Muscle of back (tissue), 11 donors: ENCODE measurements around the gene BRD3. TPM values are rescaled to one million over a fixed set of nuclear protein-coding genes. Genes with fewer than 3 reads are reported as not detected.

Experiments used
- DNase-seq, 3 donors: peaks; one replicate each; pipeline versions ENCODE4 v3.0.0 to v3.0.0-alpha.2; 2013
- polyA plus RNA-seq, 10 donors: library from polyadenylated mRNA; unstranded; fragments of 120-200 nt; gene quantifications; one replicate each; pipeline ENCODE4 v1.2.1, GENCODE V29; 2013; ENCODE audit not compliant: insufficient read length in 10 of 10

The BRD3 gene
- polyA plus RNA-seq, 10 donors = 51.7 to 67.4 (median 58.4) TPM

DNA sequence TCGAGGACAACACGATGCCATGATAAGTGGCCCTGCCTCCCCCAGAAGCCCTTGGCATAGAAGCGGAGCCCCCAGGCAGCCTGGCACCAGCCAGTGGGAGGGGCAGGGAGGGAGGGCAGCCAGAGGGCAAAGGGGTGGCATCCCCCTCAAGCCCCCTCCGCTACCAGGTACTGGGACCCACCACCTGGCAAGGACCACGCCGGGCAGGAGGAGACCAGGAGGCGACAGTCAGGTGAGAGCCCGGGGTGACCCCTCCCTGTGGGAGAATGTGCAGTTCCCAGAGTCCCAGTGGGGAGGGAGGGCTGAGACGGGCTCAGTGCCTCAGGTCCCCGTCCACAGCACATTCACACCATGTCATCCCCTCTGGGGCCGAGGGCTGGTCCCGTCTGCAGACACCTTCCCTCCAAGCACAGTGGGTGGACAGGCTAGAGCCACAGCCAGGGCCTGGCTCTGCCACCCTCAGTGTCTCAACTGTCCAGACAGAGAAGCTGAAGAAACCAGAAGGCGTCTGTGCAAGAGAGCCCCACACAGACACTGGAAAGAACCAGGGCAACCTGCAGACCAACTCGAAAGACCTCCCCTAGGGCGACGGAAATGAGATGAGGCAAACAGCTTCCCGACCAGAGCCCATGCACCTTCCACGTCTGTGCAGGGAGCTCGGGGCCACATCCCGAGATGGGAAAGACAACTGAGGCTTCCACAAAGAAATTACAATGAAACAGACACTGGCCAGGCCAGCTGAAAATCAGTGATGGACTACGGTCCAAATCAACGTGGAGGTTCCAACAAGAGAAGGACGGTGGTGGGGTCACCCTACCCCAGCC is 11.1 kb downstream of the BRD3 start:
- no peak for DNase-seq

DNA sequence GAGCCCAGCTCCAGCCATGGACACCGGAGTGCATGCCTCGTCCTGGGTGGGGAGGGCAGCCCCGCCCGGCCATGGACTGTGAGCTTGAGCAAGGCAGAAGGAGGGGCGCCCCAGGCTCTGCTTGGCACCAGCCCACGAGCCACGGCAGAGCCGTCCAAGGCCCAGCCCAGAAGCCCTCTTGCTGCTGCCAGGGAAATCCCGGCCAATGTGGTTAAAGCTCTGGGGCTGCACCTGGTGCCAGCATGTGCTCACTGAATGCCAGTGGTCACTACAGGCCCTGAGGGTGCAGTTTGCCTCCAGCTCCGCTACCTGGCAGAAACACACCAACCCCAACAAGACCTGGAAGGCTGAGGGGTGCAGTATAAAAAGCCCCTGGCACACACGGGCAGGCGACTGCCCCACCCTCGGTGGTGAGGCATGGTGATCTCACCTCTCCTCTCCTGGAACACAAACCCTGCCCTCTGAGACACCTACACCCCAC is 11.8 kb downstream of the BRD3 start:
- peak; percentile 66 to 79 (median 70) for DNase-seq

DNA sequence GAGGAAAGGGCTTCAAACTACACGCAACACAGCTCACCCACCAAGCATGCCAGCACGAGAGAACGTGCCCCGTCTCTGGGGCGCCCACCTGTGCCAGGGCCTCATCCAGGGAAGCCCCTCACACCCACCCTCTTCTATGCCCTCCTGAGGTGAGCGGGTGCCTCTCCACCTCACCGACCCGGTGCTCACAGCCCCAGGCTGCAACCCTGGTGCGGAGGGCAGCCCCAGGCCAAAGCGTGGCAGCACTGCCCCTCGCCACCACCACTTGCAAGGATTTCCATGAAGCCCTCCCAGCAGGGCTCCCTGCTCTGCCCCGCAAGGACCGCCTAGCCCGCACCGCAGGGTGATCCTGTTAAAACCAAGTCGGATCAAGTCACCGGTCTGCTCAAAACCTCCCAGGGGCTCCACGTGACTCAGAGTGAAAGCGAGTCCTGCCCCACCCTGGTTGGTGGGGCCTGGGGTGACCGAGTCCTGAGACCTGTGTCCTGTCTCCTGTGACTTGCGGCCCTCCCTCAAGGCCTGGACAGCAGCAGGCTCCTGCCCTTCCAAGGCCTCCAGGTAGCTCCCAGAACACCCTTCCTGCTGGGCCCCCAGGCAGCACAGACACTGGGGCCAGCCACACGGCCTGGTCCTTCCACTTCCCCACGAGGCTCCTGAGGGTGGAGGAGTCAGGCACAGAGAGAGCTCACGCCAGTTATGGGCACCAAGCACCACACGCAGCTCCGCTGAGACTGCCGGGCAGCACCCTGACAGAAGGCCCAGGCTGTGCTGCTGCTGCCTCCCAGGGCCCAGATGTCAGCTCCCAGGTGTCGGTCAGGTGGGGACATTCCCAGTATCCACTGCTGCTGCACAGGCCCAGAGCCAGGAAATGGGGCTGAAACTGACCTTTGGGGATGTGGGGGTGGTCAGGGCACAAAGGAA is 12.7 kb downstream of the BRD3 start:
- no peak for DNase-seq

DNA sequence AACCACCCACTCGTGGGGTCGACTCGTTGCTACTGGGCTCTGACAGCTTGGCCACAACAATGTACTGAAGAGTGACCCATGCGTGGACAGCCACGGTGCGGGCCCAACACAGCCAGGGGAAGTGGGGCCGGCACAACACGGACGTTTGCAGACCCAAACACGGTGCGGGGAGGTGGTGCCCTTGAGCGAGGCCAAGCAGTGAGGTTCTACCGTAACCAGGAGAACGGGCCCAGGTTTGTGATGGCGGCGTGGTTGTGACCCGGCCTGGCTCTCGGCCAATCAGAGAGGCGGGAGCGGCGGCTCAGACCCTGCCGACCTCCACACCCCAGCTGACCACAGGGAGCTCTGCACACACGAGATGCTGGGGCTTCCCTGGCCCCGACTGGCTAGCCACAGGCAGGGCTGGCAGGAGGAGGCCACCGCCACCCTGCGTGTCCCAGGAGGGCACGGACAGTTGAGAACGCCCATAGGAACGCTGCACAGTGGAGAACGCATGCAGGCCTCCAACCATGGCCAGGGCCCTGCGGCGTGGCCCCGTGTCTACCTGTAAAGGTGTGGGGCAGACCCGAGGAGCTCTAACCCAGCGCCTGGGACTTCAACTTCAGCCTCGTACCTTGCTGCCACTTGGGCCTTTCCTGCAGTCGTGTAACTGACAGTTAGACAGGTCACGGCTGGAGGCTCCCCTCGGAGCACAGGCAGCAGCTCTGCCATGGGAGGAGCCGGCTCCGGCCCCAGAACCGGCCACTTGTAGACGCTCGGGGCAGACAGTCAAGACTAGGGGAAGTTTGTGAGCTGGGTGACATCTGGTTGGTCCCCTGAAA is 13.7 kb downstream of the BRD3 start:
- no peak for DNase-seq

DNA sequence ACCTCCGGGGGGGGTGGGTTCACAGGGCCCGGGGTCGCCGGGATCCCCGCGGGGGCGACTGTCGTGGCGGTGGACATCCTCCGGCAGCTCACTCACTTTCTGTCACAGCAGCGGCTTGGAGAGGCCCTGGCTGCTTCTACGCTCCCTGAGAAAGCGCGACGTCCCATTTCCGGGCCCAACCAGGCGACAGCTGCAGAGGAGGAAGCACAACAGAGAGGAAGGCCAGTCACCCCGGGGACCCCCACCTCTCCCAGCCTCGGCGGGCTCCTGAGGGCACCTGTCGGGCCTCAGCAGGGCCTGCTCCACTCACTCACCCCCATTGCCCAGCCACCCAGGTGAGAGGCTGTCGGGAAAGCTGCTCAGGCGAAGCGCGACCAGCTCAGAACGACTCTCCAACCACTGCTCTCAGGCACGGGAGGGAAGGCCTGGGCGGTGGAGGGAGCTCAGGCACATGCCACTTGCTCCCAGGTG is 14.4 kb downstream of the BRD3 start:
- DNase-seq = no peak

DNA sequence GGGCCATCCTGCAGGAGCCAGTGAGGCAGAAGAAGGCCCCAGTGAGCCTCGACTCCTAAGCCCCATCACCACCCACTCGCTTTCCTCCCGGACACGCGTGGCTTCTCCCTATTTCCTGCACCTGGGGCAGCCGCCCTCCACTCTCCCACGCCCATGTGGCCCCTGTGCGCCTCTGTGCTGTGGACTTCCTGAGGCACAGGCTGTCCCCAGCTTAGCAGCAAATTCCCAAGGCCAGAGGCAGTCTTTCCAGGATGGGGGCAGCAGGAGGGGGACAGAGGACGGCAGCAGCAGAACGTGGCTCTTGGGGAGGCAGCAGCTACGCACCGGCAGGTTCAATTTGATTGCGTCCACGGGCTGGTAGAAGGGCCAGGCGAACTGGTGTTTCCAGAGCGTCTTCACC is 14.9 kb downstream of the BRD3 start:
- DNase-seq = no peak

DNA sequence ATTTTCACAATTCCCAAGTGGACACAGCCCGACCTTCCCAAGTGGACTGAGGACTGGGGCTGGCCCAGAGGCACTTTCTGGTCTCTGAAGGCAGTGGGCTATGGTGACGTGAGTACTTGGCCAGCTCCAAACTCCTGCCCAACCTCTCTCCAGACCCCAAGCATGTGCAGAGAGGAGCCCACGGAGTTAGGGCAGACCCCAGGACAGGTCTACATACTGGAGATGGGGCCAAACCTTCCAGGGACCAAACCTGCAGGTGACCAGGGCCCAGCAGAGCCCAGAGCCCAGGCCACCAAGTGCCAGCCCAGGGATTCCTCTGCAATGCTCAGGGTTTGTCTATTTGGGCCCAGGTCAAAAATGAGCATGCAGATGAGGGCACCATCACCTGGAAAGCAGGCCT is 15.3 kb downstream of the BRD3 start:
- DNase-seq = no peak

DNA sequence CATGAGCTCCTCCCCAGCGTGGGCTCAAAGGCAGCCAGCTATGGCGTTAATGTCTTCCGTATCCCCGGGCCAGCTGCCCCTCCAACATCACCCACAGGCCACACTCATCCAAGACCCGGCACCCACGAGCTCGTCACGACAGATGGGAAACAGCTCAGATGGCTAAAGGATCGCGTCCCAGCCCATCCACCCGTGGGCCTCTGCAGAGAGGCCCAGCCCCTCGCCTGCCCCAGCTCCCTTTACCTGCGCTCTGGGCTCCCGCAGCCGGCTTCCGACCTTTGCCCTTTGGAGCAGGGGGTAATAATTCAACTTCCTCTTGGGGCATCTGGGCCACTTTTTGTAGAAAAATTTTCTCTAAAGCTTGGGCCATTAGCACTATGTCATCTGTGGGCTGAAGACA is 16.5 kb downstream of the BRD3 start:
- DNase-seq = no peak

DNA sequence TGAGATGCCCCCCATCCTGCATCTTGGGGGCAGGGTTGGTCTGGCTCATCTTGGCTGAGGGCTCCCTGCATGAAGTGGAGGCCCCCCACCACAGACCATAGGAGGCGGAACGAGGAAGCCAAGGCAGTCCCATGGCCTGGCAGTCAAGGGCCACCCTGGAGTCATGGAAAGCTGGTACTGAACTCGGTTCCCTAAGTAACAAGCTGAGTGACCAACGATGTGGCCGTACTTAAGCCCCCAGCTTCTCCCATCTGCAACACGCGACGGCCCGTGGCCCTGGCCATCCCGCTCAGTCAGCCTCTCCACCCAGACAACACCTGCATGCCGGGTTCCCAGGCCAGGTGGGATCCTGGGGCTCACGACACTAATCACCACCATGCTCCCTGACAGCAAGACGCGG is 17.1 kb downstream of the BRD3 start:
- DNase-seq = no peak

DNA sequence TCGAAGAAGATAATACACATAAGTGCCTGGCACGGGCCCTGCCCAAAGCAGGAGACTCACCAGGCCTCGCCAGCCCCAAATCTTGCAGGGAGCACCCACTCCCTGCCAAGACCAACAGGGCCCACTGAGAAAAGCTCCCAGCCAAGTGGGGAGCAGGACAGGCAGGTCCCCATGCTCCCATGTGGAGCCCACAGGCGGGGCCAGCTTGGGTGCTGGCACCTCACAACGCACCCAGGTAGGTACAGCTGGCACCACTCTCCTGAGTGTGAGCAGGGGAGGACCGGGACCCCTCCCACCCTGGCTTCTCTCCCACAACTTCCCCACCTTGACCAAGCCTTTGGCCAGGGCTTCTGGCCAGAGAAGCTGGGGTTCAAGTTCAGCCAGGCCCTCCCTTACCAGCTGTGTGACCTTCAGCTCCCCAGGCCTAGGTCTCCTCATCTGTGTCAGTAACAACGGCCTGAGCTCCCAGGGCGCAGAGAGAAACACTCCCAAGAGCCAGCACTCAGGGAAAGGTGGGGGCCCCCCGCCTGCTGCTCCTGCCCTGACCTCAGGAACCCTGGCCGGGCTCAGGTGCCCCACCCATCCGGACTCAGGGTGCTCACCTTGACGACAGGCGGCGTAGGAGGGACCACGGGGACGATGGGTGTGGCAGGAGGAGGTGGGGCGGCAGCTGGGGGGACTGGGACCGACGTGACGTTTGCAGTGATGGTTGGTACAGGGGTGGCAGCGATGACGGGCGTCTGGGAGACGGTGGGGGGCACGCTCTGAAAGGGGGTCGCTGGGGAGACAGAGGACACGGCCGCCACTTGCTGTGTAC is 17.8 kb downstream of the BRD3 start:
- no peak for DNase-seq

DNA sequence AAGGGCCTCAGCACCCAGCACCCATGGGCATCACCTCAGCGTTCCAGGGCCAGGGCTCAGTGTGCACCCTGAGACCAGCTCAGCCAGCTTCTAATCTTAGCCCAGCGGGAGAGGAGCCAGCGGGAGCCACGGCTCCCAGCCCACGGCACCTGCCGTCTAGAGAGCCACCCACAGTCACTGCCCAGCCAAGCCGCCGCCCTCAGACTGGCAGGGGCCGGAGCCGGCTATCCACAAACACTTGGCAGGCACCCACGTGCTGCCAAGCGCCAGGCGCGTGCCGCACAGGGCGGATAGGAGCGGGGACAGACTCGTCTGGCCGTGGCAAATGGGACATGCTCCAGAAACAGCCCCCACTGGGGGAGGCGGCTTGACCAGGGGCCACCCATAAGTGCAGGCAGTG is 18.6 kb downstream of the BRD3 start:
- DNase-seq = peak in 1 of 3 donors; percentile 27

DNA sequence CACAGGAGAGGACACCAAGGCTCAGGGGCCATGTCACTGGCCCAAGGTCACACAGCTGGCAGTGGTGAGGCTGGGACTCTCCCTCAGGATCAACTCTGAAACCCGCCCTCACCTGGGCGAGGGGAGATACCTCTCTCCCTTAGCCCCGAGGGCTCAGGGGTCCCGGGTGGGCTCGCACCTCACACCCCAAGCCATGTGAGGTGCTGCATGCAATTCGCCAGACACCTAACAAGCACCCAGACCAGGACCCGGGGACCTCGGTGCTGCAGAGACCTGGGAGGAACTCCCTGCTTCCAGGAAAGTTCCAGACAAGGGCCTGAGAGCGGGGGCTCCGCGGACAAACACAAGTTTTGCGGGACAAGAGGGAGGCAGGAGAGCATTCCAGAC is 19.3 kb downstream of the BRD3 start:
- no peak for DNase-seq

DNA sequence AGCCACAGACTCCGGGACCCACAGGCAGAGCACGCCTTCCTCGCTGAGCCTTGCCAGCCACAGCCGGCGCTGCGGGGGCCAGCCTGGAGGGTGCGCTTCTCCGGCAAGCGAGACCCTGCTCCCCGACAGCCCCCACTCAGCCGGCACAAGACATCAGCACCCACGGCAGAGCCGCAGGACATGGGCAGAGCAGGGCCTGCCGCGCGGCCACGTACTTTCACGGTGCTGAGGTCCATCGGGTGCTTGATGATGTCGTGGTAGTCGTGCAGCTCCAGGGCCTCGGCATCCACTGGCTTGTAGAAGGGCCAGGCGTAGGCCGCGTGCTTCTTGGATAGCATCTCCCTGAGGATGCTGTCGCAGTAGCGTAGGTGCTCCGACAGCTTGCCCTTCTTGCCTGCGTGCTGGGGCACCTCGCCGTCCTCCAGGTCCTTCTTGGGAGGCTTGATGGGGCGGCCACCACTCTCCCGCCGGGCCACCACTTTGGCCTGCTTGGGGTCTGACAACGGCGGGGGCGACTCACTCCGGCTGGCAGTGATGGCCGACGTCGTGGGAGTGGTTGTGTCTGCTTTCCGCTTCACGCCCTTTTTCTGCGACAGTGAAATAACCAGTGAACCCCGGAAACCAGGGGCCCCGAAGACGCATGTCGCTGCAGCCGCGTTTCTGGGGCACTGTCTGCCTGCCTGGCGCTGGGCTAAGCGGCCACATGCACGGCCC is 19.8 kb downstream of the BRD3 start:
- DNase-seq = no peak

DNA sequence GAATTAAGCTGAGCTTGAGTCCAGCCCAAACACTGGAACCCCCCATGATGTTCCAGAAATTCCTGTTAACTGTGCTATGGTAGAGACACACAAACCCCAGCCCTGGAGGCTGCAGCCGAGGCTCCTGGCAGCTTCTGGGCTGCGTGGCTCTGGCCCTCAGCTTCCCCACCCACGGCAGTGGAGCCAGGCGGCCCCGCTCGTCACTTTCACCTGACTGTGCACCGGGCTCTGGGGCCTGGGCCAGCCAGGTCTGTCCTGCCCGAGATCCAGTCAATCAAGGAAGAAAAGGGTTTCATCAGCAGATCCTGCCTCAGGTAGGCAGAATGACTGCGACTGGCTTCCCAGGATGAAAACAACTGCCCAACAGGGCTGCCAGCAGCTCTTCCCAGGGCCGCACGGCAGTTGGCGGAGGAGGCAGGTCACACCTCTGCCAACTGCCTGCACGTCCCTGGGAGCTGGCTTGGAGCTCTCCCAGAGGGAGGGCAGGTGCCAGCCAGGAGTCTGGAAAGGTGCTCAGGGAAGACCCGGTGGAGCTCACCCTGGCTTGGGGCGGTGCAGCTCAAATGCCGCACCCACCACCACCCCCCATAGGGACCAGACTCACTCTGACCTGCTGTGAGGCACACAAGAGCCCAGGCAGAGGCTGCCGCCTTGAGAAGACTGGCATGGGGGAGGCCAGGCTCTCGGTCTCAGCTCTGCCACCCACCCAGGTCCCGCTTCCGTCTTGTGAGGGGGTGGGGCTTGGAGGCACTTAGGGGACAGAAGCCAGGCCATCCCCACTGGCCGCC is 20.7 kb downstream of the BRD3 start:
- DNase-seq = no peak

DNA sequence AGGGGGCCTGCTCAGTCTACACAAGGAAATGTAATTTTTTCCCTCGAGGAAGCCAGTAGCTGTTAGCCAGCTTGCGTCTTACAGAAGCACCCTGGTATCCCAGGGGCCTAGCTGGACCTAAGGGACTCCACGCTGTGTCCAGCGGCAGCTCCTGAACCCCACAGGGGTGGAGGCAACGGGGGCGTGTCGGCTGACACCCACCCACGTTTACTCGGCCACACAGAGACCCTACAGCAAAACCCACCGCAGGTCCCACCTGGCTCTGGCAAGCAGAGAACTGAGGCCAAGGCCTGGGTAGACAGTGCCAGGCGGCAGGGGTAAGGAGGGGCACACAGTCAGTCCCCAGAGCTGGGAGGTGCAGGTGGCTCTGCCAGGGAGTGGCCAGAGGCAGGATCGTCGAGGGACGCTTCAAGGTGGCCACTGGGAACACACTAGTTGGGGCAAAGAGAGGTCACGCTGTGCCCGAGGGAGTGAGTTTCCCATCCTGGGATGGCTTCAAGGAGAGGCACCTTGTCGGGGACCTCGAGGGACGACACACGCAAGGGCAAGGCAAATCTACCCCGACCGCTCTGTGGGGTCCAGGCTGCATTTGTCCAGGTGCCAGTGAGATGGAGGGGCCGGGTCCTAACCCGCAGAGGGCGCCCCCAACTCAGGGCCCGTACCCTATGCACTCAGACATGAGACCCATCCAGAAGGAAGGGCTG is 21.8 kb downstream of the BRD3 start:
- DNase-seq = no peak

DNA sequence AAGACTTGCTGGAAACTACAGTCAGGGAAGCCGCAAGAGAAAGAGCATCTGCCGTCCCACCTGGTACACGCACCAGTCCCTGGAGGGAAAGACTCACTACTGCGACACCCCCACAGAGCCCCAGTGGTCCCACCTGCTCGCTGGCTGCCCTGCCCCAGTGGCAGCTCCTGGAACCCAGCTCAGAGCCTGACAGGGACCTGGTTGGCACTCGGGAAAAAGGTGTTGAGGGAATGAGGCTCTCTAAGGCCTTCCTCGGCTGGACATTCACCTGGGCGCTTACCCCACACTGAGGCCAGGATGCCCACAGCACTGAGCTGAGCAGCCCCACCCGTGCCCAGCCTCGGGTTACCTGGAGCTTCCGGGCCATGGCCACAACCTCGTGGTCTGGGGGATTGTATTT is 22.9 kb downstream of the BRD3 start:
- DNase-seq = no peak

DNA sequence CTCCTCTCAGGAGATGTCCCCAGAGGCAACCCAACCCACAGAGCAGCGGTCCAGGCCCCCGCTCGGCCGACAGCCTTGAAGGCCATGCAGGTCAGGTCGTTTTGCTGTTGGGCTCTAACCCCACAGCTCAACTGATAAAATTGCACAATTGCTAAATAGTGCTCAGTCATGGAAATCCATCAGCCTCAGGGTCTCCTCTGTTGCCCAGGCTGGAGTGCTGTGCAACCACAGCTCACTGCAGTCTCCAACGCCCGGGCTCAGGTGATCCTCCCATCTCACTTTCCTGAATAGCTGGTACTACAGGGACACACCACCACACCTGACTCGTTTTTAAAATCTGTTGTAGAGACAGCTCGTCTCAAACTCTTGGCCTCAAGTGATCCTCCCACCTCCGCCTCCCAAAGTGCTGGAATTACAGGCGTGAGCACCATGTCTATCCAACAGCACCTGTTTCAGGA is 24.3 kb downstream of the BRD3 start:
- DNase-seq = no peak

DNA sequence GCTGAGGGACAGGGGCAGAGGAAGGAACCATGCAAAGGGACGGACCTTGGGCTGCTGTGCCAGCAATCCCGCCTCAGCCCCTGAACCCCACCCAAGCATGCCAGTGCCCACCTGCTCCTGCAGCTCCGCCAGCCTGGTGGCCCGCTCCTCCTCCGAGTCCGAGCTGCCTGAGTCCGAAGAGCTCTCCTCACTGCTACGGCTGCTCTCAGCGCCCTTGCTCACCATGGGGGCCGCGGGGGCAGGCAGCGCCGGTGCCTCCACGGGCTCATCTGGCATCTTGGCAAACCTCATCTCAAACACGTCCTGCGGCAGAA is 26.2 kb downstream of the BRD3 start:
- no peak for DNase-seq
